ENCODE data around the gene PRSS38.

PRSS38 gene

DNA sequence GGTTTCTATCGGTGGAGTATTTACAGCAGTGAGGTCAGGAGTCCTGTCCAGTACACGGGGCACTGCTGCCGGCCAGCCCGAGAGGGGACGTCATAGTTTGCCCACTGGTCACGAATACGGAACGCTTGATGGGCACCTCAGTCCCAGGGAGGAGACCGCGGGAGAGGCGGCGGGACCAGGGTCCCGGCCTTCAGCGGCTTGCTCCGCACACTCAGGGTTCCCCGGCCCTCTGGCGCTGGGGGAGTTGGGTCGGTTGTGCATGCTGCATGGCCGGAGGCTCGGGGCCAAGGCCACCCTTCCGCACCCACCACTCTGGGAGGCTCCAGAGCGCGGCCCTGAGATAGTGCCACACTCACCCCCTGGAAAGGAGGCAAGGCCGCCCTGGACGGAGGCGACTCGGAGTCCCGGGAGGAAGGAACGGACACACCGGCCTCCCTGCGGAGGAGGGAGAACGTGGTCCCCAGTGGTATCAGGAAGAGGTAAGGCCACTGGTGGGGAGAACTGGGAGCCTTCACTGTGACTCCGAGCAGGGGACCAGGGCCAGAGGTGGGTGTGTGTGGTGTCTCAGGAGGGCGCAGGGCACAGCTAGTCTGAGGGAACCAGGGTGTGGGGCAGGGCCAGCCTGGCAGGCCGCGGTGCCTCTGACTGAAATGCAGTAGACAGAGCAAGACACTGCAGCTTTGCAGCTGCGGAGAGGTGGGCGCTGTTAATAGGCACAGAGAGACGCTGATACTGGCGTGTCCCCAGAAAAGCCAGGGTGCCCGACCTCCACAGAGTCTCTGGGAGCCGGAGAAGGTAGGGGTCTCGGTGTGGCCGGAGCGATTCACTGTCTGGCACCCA is 28.6 kb upstream of the PRSS38 start:
- TF ChIP-seq, protein P1, sequence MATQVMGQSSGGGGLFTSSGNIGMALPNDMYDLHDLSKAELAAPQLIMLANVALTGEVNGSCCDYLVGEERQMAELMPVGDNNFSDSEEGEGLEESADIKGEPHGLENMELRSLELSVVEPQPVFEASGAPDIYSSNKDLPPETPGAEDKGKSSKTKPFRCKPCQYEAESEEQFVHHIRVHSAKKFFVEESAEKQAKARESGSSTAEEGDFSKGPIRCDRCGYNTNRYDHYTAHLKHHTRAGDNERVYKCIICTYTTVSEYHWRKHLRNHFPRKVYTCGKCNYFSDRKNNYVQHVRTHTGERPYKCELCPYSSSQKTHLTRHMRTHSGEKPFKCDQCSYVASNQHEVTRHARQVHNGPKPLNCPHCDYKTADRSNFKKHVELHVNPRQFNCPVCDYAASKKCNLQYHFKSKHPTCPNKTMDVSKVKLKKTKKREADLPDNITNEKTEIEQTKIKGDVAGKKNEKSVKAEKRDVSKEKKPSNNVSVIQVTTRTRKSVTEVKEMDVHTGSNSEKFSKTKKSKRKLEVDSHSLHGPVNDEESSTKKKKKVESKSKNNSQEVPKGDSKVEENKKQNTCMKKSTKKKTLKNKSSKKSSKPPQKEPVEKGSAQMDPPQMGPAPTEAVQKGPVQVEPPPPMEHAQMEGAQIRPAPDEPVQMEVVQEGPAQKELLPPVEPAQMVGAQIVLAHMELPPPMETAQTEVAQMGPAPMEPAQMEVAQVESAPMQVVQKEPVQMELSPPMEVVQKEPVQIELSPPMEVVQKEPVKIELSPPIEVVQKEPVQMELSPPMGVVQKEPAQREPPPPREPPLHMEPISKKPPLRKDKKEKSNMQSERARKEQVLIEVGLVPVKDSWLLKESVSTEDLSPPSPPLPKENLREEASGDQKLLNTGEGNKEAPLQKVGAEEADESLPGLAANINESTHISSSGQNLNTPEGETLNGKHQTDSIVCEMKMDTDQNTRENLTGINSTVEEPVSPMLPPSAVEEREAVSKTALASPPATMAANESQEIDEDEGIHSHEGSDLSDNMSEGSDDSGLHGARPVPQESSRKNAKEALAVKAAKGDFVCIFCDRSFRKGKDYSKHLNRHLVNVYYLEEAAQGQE (IDR thresholded peaks at IDR 0.05; ENCODE audit: insufficient replicate concordance, low read depth) = no peak
- TF ChIP-seq, protein P2, sequence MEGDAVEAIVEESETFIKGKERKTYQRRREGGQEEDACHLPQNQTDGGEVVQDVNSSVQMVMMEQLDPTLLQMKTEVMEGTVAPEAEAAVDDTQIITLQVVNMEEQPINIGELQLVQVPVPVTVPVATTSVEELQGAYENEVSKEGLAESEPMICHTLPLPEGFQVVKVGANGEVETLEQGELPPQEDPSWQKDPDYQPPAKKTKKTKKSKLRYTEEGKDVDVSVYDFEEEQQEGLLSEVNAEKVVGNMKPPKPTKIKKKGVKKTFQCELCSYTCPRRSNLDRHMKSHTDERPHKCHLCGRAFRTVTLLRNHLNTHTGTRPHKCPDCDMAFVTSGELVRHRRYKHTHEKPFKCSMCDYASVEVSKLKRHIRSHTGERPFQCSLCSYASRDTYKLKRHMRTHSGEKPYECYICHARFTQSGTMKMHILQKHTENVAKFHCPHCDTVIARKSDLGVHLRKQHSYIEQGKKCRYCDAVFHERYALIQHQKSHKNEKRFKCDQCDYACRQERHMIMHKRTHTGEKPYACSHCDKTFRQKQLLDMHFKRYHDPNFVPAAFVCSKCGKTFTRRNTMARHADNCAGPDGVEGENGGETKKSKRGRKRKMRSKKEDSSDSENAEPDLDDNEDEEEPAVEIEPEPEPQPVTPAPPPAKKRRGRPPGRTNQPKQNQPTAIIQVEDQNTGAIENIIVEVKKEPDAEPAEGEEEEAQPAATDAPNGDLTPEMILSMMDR (IDR thresholded peaks at IDR 0.05; ENCODE audit: insufficient read depth, low read length) = no peak
- TF ChIP-seq SPI1 (IDR thresholded peaks at IDR 0.05; ENCODE audit: borderline replicate concordance, low read depth) = no peak
- TF ChIP-seq POLR2AphosphoS5 (IDR thresholded peaks at IDR 0.05; ENCODE audit: low read depth) = no peak
- DNase-seq (ENCODE audit: low read depth in 1 of 2, low spot score in 1 of 2) = no peak
- H3K27me3 ChIP-seq (ENCODE audit: insufficient read depth, poor library complexity, severe bottlenecking) = peaks cover 23% of the 10 kb centered on the region
- H3K27ac ChIP-seq (replicated peaks) = no peak overlapping the region
- H3K4me3 ChIP-seq (replicated peaks; ENCODE audit: insufficient read depth, low read length) = peak overlapping the region; percentile 50

- H3K27me3 ChIP-seq (ENCODE audit: insufficient read depth, poor library complexity, severe bottlenecking) = peaks cover 23% of the 10 kb centered on the region
- H3K27ac ChIP-seq (replicated peaks) = no peak overlapping the region
Measured at GRCh38 chr1:227787513-227788270, 27.8 kb upstream of the PRSS38 start.

More at GRCh38 chr1:227787513-227788270, 27.8 kb upstream of the PRSS38 start:
- peak overlapping the region; percentile 50 for H3K4me3 ChIP-seq (replicated peaks; ENCODE audit: insufficient read depth, low read length)
- TF ChIP-seq, protein P1 (IDR thresholded peaks at IDR 0.05; ENCODE audit: insufficient replicate concordance, low read depth) = no peak
- TF ChIP-seq, protein P2 (IDR thresholded peaks at IDR 0.05; ENCODE audit: insufficient read depth, low read length) = no peak
- no peak for TF ChIP-seq GABPA (IDR thresholded peaks at IDR 0.05; ENCODE audit: low read depth)
- no peak for TF ChIP-seq SPI1 (IDR thresholded peaks at IDR 0.05; ENCODE audit: borderline replicate concordance, low read depth)
- no peak for TF ChIP-seq POLR2AphosphoS5 (IDR thresholded peaks at IDR 0.05; ENCODE audit: low read depth)
- DNase-seq (ENCODE audit: low read depth in 1 of 2, low spot score in 1 of 2) = peak; percentile 70 to 73
